ENCODE data around the gene PDGFRB.

The PDGFRB gene

GRCh38 chr5:150138551-150139265, 16.9 kb downstream of the PDGFRB start:
- DNase-seq (ENCODE audit: low read depth) = no peak
- TF ChIP-seq CTCF (IDR thresholded peaks at IDR 0.05; ENCODE audit: insufficient read depth, low read depth, low read length, missing control alignments) = no peak
- no peak overlapping the region for H3K4me3 ChIP-seq (ENCODE audit: low read length)

GRCh38 chr5:150137997-150138396, 17.6 kb downstream of the PDGFRB start:
- no peak overlapping the region for H3K4me3 ChIP-seq (ENCODE audit: low read length)
- TF ChIP-seq CTCF (IDR thresholded peaks at IDR 0.05; ENCODE audit: insufficient read depth, low read depth, low read length, missing control alignments) = no peak
- no peak for DNase-seq (ENCODE audit: low read depth)

GRCh38 chr5:150137168-150137957, 18.3 kb downstream of the PDGFRB start:
- H3K4me3 ChIP-seq (ENCODE audit: low read length) = no peak overlapping the region
- DNase-seq (ENCODE audit: low read depth) = no peak
- TF ChIP-seq CTCF (IDR thresholded peaks at IDR 0.05; ENCODE audit: insufficient read depth, low read depth, low read length, missing control alignments) = no peak

- DNase-seq (ENCODE audit: low read depth) = no peak
- H3K4me3 ChIP-seq (ENCODE audit: low read length) = no peak overlapping the region
- TF ChIP-seq CTCF (IDR thresholded peaks at IDR 0.05; ENCODE audit: insufficient read depth, low read depth, low read length, missing control alignments) = no peak
Observed at GRCh38 chr5:150136305-150137167, 19.1 kb downstream of the PDGFRB start.

GRCh38 chr5:150135557-150136304, 19.9 kb downstream of the PDGFRB start:
- no peak overlapping the region for H3K4me3 ChIP-seq (ENCODE audit: low read length)
- no peak for TF ChIP-seq CTCF (IDR thresholded peaks at IDR 0.05; ENCODE audit: insufficient read depth, low read depth, low read length, missing control alignments)
- DNase-seq (ENCODE audit: low read depth) = no peak

GRCh38 chr5:150134198-150134588, 21.5 kb downstream of the PDGFRB start:
- DNase-seq (ENCODE audit: low read depth) = no peak
- TF ChIP-seq CTCF (IDR thresholded peaks at IDR 0.05; ENCODE audit: insufficient read depth, low read depth, low read length, missing control alignments) = no peak
- no peak overlapping the region for H3K4me3 ChIP-seq (ENCODE audit: low read length)
